GM19193 (cell line): ENCODE results near the gene KCNJ14.

Experiments used
- POLR2A ChIP-seq: IDR thresholded peaks from 4 replicates; pipeline ENCODE4 v1.6.1; 2011; ENCODE audit not compliant: insufficient read depth, insufficient read length; ENCODE audit errors: extremely low read depth

KCNJ14 gene

DNA sequence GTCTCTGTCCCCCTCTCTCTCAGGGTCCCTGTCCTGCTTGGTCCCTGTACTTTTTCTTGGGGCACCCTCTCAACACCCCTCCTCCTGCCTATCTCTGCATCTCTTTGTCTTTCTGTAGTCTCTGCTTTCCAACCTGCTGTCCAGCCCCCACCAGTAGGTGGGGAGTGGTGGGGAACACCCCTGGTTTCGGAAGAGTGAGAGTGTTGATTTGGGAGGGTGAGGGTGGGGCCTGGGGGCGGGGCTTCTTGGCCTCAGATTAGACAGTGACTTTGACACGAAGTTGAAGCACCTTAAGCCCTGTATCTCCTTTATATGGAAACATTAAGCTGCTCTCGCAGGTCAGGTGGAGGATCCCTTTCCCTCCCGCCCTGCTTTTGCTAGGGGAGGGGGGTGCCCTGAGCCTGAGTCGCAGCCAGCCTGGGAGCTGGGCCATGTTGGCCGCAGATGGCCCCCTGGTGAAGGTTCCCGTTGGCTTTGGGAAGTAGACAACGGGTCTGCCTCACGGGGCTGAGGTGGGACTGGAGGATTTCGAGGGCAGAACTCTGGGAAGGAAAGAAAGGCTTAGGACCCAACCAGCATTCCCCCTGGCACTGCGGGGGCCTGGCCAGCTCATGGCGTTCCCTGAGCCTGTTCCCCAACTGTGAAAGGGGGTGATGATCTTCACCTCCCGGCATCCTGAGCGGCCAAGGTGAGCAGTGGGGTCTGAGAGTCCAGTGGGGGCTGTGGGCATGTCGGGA is at the start of gene KCNJ14:
Gene KCNJ14 (plus strand): TSS at position 404 of the 737 bp plus-strand sequence. CDS start 6,151 bp downstream, outside the sequence.
- TF ChIP-seq POLR2A = no peak

DNA sequence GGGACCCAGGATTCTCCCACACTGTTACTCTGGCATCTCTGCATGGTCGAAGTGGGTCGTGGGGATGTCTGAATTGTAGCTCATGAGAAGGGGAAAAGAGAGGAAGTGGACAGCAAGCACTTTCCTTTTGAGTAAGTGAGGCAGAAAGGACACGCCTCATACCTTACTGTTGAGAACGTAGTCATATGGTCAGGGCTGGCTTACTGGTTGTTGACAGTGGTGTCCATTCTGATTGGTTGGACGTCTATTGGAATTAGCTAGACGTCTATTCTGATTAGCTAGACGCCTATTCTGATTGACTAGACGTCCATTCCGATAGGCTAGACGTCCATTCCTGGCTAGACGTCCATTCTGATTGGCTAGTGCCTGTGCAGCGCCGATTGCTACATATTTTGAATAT is 49.5 kb upstream of the KCNJ14 start:
- TF ChIP-seq POLR2A = no peak

DNA sequence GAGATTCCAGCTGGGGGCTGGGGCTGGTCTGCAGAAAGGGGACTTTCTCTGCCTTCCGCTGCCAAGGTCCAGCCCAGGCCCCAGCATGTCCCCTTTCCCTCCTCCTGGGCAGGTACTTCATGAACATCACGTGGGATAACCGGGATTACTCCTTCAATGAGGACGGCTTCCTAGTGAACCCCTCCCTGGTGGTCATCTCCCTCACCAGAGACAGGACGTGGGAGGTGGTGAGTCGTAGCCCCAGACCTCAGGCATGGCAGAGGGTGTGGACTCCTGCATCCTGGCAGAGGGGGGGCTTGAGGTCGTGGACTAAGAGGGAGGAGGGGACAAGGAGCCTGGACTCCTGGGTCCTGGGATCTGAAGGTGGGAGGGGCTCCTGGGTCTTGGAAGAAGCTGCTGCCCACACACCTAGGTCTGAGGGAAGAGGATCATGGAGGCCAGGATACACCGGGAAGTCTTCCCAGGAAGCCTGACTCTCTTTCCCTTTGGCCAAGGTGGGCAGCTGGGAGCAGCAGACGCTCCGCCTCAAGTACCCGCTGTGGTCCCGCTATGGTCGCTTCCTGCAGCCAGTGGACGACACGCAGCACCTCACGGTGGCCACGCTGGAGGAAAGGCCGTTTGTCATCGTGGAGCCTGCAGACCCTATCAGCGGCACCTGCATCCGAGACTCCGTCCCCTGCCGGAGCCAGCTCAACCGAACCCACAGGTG is 41.3 kb upstream of the KCNJ14 start:
- TF ChIP-seq POLR2A = no peak

DNA sequence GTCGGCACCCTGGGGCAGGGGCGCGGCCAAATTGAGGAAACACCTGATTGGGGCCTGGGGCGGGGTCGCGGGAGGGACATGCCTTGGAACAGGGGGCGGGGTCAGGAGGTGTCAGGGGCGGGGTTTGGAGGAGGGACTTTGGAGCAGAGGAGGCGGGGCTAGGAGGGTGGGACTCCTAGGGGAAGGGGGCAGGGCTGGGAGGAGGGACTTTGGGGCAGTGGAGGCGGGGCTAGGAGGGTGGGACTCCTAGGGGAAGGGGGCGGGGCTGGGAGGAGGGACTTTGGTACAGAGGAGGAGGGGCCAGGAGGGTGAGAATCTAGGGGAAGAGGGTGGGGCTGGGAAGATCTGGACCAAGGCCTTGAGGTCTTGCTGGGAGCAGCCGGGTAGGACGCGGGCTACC is 40.0 kb upstream of the KCNJ14 start:
- TF ChIP-seq POLR2A = no peak

DNA sequence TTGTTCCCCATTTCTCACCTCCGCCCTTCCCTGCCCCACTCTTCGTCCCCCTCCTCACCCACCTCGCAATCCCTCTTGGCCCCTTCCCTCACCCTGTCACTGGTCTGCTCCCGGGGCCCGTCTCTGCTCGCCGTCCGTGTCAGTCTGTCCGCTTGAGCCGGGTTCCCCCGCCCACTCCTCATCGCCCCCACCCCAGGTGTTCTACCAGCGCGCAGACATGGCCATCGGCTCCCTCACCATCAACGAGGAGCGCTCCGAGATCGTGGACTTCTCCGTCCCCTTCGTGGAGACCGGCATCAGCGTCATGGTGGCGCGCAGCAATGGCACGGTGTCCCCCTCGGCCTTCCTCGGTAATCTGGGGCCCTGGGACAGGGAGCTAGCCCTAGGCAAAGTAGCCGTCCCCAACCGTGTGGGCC is 39.6 kb upstream of the KCNJ14 start:
- no peak for TF ChIP-seq POLR2A

DNA sequence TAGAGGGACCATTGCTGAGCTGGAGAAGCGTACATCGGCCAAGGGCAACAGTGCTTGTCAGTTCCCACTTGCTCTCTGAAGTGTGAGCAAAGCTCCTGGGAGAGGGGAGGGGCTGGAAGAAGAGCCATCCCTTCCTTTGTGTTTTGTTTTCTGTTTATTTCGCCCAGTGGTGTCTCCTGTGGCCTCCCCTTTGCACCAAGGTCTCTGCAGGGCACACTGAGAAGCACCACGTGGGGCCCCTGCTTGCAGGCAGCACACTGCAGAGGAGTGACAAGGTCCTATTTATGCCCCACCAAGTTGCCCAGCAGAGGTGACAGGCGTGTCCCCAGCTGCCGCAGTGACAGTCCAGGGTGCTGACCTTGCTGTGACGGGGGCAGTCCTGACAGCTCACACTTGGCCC is 38.0 kb upstream of the KCNJ14 start:
- TF ChIP-seq POLR2A = no peak

DNA sequence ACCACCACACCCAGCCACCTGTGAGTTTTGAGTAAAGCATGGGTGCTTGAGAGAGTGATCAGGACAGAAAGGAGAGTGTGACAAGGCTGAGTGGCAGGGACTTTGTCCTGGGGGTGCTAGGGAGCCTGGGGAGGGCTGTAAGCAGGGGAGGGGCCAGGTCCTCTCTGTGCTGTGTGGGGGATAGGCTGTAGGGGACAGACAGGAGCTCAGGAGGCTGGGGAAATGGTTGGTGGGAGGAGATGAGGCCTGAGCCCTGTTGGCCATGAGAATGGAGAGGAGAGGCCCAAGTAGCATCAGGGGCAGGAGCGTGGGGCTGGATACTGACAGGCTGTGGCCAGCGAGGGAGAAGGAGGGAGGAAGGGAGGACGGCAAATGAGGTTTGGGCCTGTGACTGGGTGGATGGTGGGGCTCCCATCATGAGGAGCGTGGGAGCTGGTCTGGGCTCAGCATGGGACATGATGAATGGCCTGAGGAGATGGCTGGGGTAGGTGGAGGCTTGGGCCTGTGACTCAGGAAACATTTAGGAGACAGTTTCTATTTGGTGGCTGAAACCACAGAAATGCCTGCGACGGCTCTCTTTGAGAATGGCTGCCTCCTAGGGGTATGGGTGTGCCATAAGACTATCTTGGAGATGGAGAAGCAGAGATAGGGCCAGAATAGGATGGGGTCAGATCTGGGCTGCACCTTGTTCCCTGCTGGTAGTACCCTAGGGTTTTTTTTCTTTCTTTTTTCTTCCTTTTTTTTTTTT is 36.9 kb upstream of the KCNJ14 start:
- TF ChIP-seq POLR2A = no peak

DNA sequence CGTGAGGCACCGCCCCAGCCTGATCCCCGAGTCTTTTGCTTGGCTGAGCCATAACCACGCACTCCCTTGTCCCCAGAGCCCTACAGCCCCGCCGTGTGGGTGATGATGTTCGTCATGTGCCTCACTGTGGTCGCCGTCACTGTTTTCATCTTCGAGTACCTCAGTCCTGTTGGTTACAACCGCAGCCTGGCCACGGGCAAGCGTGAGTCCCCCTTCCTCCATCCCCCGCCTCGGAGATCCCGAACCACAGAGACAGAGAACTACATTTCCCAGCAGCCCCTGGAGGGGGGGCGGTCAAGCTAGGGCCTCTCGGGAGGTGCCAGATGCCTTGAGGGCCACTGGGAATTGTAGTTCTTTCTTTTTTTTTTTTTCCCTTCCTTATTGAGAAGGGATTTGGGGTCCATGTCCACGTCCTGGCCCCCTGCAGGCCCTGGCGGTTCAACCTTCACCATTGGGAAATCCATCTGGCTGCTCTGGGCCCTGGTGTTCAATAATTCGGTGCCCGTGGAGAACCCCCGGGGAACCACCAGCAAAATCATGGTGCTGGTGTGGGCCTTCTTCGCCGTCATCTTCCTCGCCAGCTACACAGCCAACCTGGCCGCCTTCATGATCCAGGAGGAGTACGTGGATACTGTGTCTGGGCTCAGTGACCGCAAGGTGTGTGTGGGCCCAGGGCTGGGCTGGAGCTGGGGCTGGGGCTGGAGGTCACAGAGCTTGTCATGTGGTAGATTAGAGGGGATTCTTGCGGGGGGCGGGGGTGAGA is 36.0 kb upstream of the KCNJ14 start:
- TF ChIP-seq POLR2A = no peak

DNA sequence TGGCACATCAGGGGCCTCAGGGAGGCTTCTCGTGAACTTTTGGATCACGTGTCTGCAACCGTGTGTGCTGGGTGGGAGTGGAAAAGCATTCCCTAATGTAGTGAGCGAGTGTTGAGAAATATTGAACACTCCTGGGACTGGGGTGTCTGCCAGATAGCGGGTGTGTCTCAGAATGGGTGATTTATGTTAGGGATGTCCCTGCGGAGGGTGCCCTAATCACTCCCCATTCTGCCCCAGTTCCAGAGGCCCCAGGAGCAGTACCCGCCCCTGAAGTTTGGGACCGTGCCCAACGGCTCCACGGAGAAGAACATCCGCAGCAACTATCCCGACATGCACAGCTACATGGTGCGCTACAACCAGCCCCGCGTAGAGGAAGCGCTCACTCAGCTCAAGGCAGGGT is 33.8 kb upstream of the KCNJ14 start:
- no peak for TF ChIP-seq POLR2A

DNA sequence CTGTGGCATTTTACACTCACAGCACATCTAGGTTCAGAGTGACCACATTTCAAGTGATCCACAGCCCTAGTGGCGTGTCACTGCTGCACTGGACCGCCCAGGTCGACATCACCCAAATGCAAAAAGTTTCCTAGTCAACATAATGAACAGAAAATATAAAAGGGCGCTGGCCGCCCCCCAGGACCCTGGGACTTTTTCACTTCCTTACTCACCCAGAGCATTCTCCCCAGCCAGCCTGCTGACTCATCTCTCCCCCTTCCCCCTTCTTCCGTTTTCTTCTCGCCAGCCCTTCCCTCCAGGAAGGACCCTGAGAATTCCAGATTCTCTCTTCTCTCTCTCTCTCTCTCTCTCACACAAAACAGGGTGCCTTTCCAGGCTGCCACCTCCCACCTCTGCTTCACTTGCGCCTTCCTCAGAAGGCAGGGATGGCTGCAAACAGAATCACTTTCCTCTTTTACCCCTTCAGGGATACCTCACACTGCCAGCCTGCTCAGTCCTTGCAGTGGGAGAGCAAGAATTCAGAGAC is 30.6 kb upstream of the KCNJ14 start:
- TF ChIP-seq POLR2A = no peak

DNA sequence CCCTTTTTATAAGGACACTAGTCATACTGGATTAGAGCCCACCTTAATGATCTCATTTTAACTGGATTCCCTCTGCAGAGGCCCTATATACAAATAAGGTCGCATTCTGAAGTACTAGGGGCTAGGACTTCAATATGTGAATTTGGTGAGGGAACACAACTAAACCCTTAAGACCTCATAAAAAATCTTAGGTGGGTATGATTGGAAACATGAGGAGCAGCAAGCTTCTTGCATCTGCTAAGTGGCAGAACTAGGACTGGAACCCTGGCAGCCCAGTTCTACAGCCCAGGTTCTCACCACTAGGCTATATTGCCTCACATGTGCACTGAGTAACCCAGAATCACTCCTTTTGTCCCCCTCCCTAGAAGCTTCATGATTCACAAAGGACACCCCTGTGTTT is 26.7 kb upstream of the KCNJ14 start:
- TF ChIP-seq POLR2A = no peak

DNA sequence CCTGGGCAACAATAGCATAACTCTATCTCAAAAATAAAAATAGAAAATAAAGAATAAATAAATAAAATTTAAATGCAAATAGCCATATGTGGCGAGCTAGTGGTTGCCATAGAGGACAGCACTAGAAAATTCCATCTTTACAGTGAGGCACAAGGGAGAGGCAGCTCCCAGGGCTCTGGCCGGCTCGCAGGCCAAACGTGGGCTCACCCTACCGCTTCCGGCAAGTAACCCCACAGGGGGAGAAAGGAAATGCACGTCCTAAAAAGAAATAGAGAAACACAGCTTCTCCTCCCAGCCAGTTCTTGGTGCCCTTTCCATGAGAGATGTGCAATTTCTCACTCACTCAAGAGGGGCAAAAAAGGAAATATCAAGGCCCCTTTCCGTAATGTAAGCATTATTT is 22.0 kb upstream of the KCNJ14 start:
- TF ChIP-seq POLR2A = no peak

DNA sequence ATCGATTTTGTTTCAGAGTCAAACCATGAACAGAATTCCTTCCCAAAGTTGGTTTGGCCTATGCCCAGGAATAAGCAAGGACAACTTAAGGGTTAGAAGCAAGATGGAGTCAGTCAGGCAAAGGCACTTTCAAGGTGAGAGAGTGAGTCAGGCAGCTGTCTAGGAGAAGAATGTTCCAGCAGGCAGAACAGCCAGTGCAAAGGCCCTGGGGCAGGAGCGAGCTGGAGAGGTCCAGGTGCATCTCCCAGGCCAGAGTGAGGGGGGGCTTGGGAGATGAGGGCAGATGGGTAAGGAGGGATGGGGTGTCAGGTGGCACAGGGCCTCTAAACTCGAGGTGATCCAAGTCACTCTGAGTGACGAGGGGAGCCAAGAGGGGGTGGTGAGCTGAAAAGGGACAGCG is 18.8 kb upstream of the KCNJ14 start:
- no peak for TF ChIP-seq POLR2A

DNA sequence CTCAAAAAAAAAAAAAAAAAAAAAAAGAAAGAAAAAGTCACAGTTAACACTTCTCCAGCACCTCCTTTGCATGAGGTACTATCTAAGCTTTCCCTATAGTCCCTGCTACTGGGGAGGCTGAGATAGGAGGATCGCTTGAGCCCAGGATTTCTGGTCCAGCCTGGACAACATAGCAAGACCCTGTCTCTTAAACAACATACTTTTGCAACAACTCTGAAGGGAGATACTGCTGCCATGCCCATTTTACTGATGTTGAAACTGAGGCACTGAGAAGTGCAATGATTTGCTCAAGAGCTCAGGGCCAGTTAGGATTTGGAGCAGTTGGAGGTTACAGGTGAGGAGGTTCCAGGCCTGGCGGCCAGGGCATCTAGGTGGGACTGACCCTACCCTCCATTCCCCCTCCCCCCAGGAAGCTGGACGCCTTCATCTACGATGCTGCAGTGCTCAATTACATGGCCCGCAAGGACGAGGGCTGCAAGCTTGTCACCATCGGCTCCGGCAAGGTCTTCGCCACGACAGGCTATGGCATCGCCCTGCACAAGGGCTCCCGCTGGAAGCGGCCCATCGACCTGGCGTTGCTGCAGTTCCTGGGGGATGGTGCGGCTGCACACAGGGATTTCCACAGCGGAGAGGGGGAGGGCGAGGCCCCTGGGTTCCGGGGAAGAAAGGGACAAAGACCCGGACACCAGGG is 13.9 kb upstream of the KCNJ14 start:
- TF ChIP-seq POLR2A = no peak
